Mesenchymal stem cell (in vitro differentiated cells and primary cell): ENCODE measurements around the gene OR8G1.
A peak's percentile ranks its signal among the peaks of the same experiment; 100 is the strongest.

Experiments
- DNase-seq: peaks from one replicate; pipeline ENCODE4 v3.0.0-alpha.2; 2013
- H2AFZ ChIP-seq: one replicate; pipeline ENCODE4 v1.6.1; 2013; ENCODE audit warnings: low read depth, mild to moderate bottlenecking, control low read depth, inconsistent platforms, low read length, moderate library complexity
- H2AK5ac ChIP-seq: 2 replicates; pipeline ENCODE4 v1.6.1; 2013; ENCODE audit warnings: low read length, moderate library complexity, mild to moderate bottlenecking, inconsistent platforms; ENCODE audit not compliant: severe bottlenecking
- H2BK120ac ChIP-seq: one replicate; pipeline ENCODE4 v1.6.1; 2013; ENCODE audit warnings: low read depth, mild to moderate bottlenecking, inconsistent platforms, low read length, moderate library complexity
- H2BK12ac ChIP-seq, 2 experiments: one replicate each; pipeline ENCODE4 v1.6.1; 2013; ENCODE audit warnings: inconsistent platforms in 2 of 2, low read length in 2 of 2, mild to moderate bottlenecking in 2 of 2, moderate library complexity in 2 of 2, control low read depth in 1 of 2
- H2BK15ac ChIP-seq: one replicate; pipeline ENCODE4 v1.6.1; 2013; ENCODE audit warnings: mild to moderate bottlenecking, low read depth, inconsistent platforms; ENCODE audit not compliant: poor library complexity, severe bottlenecking
- H2BK5ac ChIP-seq: 2 replicates; pipeline ENCODE4 v1.6.1; 2013; ENCODE audit warnings: low read depth, mild to moderate bottlenecking, low read length, control low read depth, inconsistent platforms; ENCODE audit not compliant: poor library complexity, severe bottlenecking
- H3K14ac ChIP-seq, 2 experiments: one replicate each; pipeline ENCODE4 v1.6.1; 2013; ENCODE audit warnings: inconsistent platforms in 2 of 2, low read length in 2 of 2, control low read depth in 1 of 2, mild to moderate bottlenecking in 1 of 2, moderate library complexity in 1 of 2
- H3K18ac ChIP-seq, 2 experiments: one replicate each; pipeline ENCODE4 v1.6.1; 2013; ENCODE audit warnings: inconsistent platforms in 2 of 2, low read length in 2 of 2, control low read depth in 1 of 2, low read depth in 1 of 2, mild to moderate bottlenecking in 1 of 2
- H3K23ac ChIP-seq, 2 experiments: one replicate each; pipeline ENCODE4 v1.6.1; 2013; ENCODE audit warnings: inconsistent platforms in 2 of 2, low read length in 2 of 2, mild to moderate bottlenecking in 2 of 2, moderate library complexity in 2 of 2, control low read depth in 1 of 2
- H3K27ac ChIP-seq: 2 replicates; pipeline ENCODE4 v1.5.1; 2013; ENCODE audit warnings: mild to moderate bottlenecking, moderate library complexity, low read length, control low read depth, inconsistent platforms; ENCODE audit not compliant: poor library complexity, severe bottlenecking
- H3K27me3 ChIP-seq, 2 experiments: 2 replicates each; pipeline versions ENCODE4 v1.6.1 to v1.7.0; 2013; ENCODE audit warnings: low read length in 2 of 2, mild to moderate bottlenecking in 2 of 2, moderate library complexity in 2 of 2, control low read depth in 1 of 2, inconsistent platforms in 1 of 2; ENCODE audit not compliant: control insufficient read depth in 1 of 2, insufficient read depth in 1 of 2
- H3K36me3 ChIP-seq, 2 experiments: 2 replicates each; pipeline versions ENCODE4 v1.6.1 to v1.7.0; 2013; ENCODE audit warnings: low read length in 2 of 2, control low read depth in 1 of 2, inconsistent platforms in 1 of 2, low read depth in 1 of 2, mild to moderate bottlenecking in 1 of 2; ENCODE audit not compliant: insufficient read depth in 2 of 2, control insufficient read depth in 1 of 2
- H3K4ac ChIP-seq, 2 experiments: one replicate each; pipeline ENCODE4 v1.6.1; 2013; ENCODE audit warnings: inconsistent platforms in 2 of 2, low read length in 2 of 2, mild to moderate bottlenecking in 2 of 2, moderate library complexity in 2 of 2, control low read depth in 1 of 2, low read depth in 1 of 2
- H3K4me1 ChIP-seq: 2 replicates; pipeline ENCODE4 v1.6.1; 2013; ENCODE audit warnings: low read depth, low read length, control low read depth; ENCODE audit not compliant: control insufficient read depth, insufficient read depth
- H3K4me2 ChIP-seq: 2 replicates; pipeline ENCODE4 v1.6.1; 2013; ENCODE audit warnings: low read length, mild to moderate bottlenecking, inconsistent platforms; ENCODE audit not compliant: poor library complexity, severe bottlenecking
- H3K4me3 ChIP-seq, 2 experiments: 2 replicates each; pipeline versions ENCODE4 v1.5.1 to v1.7.0; 2013; ENCODE audit warnings: low read length in 2 of 2, mild to moderate bottlenecking in 2 of 2, control low read depth in 1 of 2, low read depth in 1 of 2; ENCODE audit not compliant: insufficient read depth in 1 of 2
- H3K79me1 ChIP-seq: replicated peaks from 2 replicates; pipeline ENCODE4 v1.6.1; 2013; ENCODE audit warnings: mild to moderate bottlenecking, control low read depth, low read length, inconsistent platforms; ENCODE audit not compliant: poor library complexity, severe bottlenecking
- H3K9ac ChIP-seq: 2 replicates; pipeline ENCODE4 v1.7.0; 2013; ENCODE audit warnings: mild to moderate bottlenecking, low read length, moderate library complexity
- H3K9me3 ChIP-seq: 2 replicates; pipeline ENCODE4 v1.7.0; 2013; ENCODE audit warnings: mild to moderate bottlenecking, low read length; ENCODE audit not compliant: control insufficient read depth
- H4K8ac ChIP-seq: one replicate; pipeline ENCODE4 v1.6.1; 2013; ENCODE audit warnings: inconsistent platforms, mild to moderate bottlenecking, low read length, moderate library complexity
- H4K91ac ChIP-seq: one replicate; pipeline ENCODE4 v1.6.1; 2013; ENCODE audit warnings: mild to moderate bottlenecking, low read length, inconsistent platforms
- WGBS: methylation state at CpG from one replicate; pipeline ENCODE4 v1.1.7; 2013; ENCODE audit warnings: mixed read lengths; 5-methylcytosine and 5-hydroxymethylcytosine counted together

Gene OR8G1

DNA sequence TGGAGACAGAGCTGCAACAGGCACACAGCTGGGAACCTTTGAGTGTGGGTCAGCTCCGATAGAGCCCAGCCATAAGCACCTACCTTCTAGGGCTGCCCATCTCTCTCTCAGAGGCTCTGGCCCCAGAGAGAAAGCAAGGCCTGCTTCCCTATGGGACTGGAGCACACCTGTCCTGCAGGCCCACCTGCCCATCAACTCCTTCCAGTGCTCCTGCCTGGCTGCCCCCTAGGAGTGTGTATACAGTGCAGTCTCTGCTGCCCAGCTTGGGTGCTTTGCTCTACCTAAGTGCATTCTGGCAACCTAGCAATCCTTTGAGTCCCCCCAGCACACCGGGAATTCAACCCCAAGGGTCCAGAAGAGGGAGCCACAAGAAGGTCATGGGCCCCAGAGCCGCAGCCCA is 36.3 kb downstream of the OR8G1 start:
- Histone ChIP-seq H3K4me2 (no peak overlapping the region), H4K91ac (peak overlapping the region; percentile 99), H4K8ac (peak overlapping the region; percentile 94), H2BK120ac (peak overlapping the region; percentile 80), H2AK5ac (no peak overlapping the region), H2BK15ac (peak overlapping the region; percentile 89), H3K36me3 (no peaks in the 10 kb centered on the region), H3K14ac (peak overlapping the region in 1 of 2 experiments; percentile 96), H3K27ac (no peak overlapping the region), H3K4me1 (no peaks in the 10 kb centered on the region), H3K18ac (peak overlapping the region; percentile 88 to 99), H3K9me3 (peaks cover 3% of the 10 kb centered on the region), H3K23ac (no peak overlapping the region), H3K9ac (no peak overlapping the region), H3K79me1 (no peaks in the 10 kb centered on the region), H2BK5ac (no peak overlapping the region), H2BK12ac (peak overlapping the region; percentile 71 to 99), H3K4me3 (no peak overlapping the region), H3K4ac (peak overlapping the region; percentile 97 to 100), H3K27me3 (no peaks in the 10 kb centered on the region), H2AFZ (no peak overlapping the region)
- DNase-seq: no peak
- 87% methylated on average over 3 of the region's 3 CpGs for WGBS

DNA sequence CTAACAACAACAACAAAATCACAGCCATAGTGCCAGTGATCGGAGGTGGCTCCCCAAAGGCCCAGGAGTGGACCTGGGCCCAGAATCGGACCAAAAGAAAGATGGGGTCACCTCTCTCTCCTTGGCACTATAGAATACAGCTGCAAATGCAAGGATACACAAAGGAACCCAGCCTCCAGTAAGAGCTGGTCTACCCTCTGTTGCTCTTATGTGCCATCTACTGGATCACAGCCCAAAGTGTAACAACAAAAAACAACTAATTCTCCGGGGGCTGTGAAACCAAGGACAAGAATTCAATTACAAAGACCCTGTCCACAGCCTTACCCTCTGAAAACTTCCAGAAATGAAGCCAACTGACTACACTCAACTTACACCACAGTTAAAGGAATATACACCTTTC is 36.9 kb downstream of the OR8G1 start:
- Histone ChIP-seq H2AK5ac (no peak overlapping the region), H2BK120ac (peak overlapping the region; percentile 80), H3K4me1 (no peaks in the 10 kb centered on the region), H3K27ac (no peak overlapping the region), H2BK5ac (no peak overlapping the region), H2BK15ac (no peak overlapping the region), H2AFZ (no peak overlapping the region), H3K23ac (peak overlapping the region in 1 of 2 experiments; percentile 80), H3K9ac (no peak overlapping the region), H3K36me3 (no peaks in the 10 kb centered on the region), H3K14ac (peak overlapping the region in 1 of 2 experiments; percentile 96), H3K4me3 (no peak overlapping the region), H3K27me3 (no peaks in the 10 kb centered on the region), H3K79me1 (no peaks in the 10 kb centered on the region), H4K91ac (peak overlapping the region; percentile 99), H3K4ac (peak overlapping the region; percentile 97 to 100), H2BK12ac (peak overlapping the region; percentile 71 to 99), H4K8ac (peak overlapping the region; percentile 94), H3K9me3 (peaks cover 3% of the 10 kb centered on the region), H3K18ac (peak overlapping the region; percentile 88 to 99), H3K4me2 (no peak overlapping the region)
- peak; percentile 17 for DNase-seq
- WGBS: 87% methylated on average over 3 of the region's 3 CpGs

- Histone ChIP-seq H2AK5ac (no peak overlapping the region), H3K4me3 (no peak overlapping the region), H2BK12ac (peak overlapping the region in 1 of 2 experiments; percentile 71), H3K36me3 (no peaks in the 10 kb centered on the region), H3K9me3 (peaks cover 3% of the 10 kb centered on the region), H2AFZ (no peak overlapping the region), H2BK120ac (no peak overlapping the region), H3K4me1 (no peaks in the 10 kb centered on the region), H3K4ac (peak overlapping the region in 1 of 2 experiments; percentile 100), H3K27ac (no peak overlapping the region), H4K91ac (no peak overlapping the region), H4K8ac (no peak overlapping the region), H3K79me1 (no peaks in the 10 kb centered on the region), H3K27me3 (no peaks in the 10 kb centered on the region), H3K18ac (peak overlapping the region in 1 of 2 experiments; percentile 79), H3K23ac (no peak overlapping the region), H3K4me2 (no peak overlapping the region), H2BK5ac (no peak overlapping the region), H3K9ac (no peak overlapping the region), H2BK15ac (no peak overlapping the region), H3K14ac (no peak overlapping the region)
- WGBS: 100% methylated on average over 1 of the region's 2 CpGs
- DNase-seq: no peak
These were observed 37.4 kb downstream of the OR8G1 start for GRCh38 chr11:124278261-124278660.

GRCh38 chr11:124285610-124286344 is 44.9 kb downstream of the OR8G1 start:
- no peaks in the 10 kb centered on the region for H3K79me1 ChIP-seq
- H3K18ac ChIP-seq: no peak overlapping the region
- H4K91ac ChIP-seq: no peak overlapping the region
- DNase-seq: peak; percentile 86
- no peak overlapping the region for H3K4ac ChIP-seq
- no peak overlapping the region for H2AK5ac ChIP-seq
- no peak overlapping the region for H2BK5ac ChIP-seq
- no peak overlapping the region for H3K14ac ChIP-seq
- H3K23ac ChIP-seq: no peak overlapping the region
- no peak overlapping the region for H2BK15ac ChIP-seq
- H3K9me3 ChIP-seq: peaks cover 5% of the 10 kb centered on the region
- no peaks in the 10 kb centered on the region for H3K36me3 ChIP-seq
- no peak overlapping the region for H3K9ac ChIP-seq
- H2AFZ ChIP-seq: no peak overlapping the region
- no peak overlapping the region for H3K27ac ChIP-seq
- no peaks in the 10 kb centered on the region for H3K27me3 ChIP-seq
- no peak overlapping the region for H3K4me3 ChIP-seq
- no peak overlapping the region for H3K4me2 ChIP-seq
- no peak overlapping the region for H4K8ac ChIP-seq
- WGBS: 30% methylated on average over 2 of the region's 3 CpGs
- no peak overlapping the region for H2BK120ac ChIP-seq
- no peaks in the 10 kb centered on the region for H3K4me1 ChIP-seq
- no peak overlapping the region for H2BK12ac ChIP-seq
